ENCODE results near the gene MDFIC.
A peak's percentile ranks its signal among the peaks of the same experiment; 100 is the strongest.
"Not testable (repeated sequence)": the region's sequence is repeated elsewhere in the genome, so short reads cannot be mapped to it uniquely, and the experiment has no call there.

Gene MDFIC

GRCh38 chr7:114922026-114922651, at the start of gene MDFIC:
Gene MDFIC, plus strand, starts transcription at chr7:114922094. Its CDS starts 940 bp downstream, at chr7:114923034.
- DNase-seq (ENCODE audit: low read depth), result peak; percentile 54

- no peak for DNase-seq (ENCODE audit: low read depth)
These were observed 47.7 kb upstream of the MDFIC start for GRCh38 chr7:114874170-114874569.

- no peak for DNase-seq (ENCODE audit: low read depth)
These were observed 46.7 kb upstream of the MDFIC start for GRCh38 chr7:114875186-114875585.

- no peak for DNase-seq (ENCODE audit: low read depth)
These were observed 42.3 kb upstream of the MDFIC start for GRCh38 chr7:114879554-114879953.

GRCh38 chr7:114885836-114886235, 36.1 kb upstream of the MDFIC start:
- DNase-seq (ENCODE audit: low read depth), result no peak

- no peak for DNase-seq (ENCODE audit: low read depth)
These were observed 35.7 kb upstream of the MDFIC start for GRCh38 chr7:114886241-114886640.

GRCh38 chr7:114889116-114889515, 32.8 kb upstream of the MDFIC start:
- DNase-seq (ENCODE audit: low read depth), result not testable (repeated sequence)

- peak; percentile 0 for DNase-seq (ENCODE audit: low read depth)
These were observed 32.1 kb upstream of the MDFIC start for GRCh38 chr7:114889646-114890285.

- DNase-seq (ENCODE audit: low read depth), result no peak
These were observed 31.3 kb upstream of the MDFIC start for GRCh38 chr7:114890561-114890960.

- no peak for DNase-seq (ENCODE audit: low read depth)
These were observed 21.8 kb upstream of the MDFIC start for GRCh38 chr7:114900127-114900526.

- DNase-seq (ENCODE audit: low read depth), result no peak
These were observed 20.1 kb upstream of the MDFIC start for GRCh38 chr7:114901771-114902170.

- DNase-seq (ENCODE audit: low read depth), result no peak
These were observed 18.8 kb upstream of the MDFIC start for GRCh38 chr7:114903131-114903530.

- no peak for DNase-seq (ENCODE audit: low read depth)
These were observed 11.1 kb upstream of the MDFIC start for GRCh38 chr7:114910787-114911186.

- DNase-seq (ENCODE audit: low read depth), result no peak
These were observed 10.5 kb upstream of the MDFIC start for GRCh38 chr7:114911411-114911810.

- DNase-seq (ENCODE audit: low read depth), result no peak
These were observed 5.5 kb upstream of the MDFIC start for GRCh38 chr7:114916261-114916892.

GRCh38 chr7:114917211-114917839, 4.6 kb upstream of the MDFIC start:
- no peak for DNase-seq (ENCODE audit: low read depth)

- no peak for DNase-seq (ENCODE audit: low read depth)
These were observed 2.3 kb upstream of the MDFIC start for GRCh38 chr7:114919587-114919986.

GRCh38 chr7:114921631-114922025, 266 bp upstream of the MDFIC start:
- peak; percentile 56 for DNase-seq (ENCODE audit: low read depth)

- DNase-seq (ENCODE audit: low read depth), result peak; percentile 49
These were observed 933 bp downstream of the MDFIC start for GRCh38 chr7:114922652-114923402.

- no peak for DNase-seq (ENCODE audit: low read depth)
These were observed 1.5 kb downstream of the MDFIC start for GRCh38 chr7:114923403-114923713.

- DNase-seq (ENCODE audit: low read depth), result no peak
These were observed 2.3 kb downstream of the MDFIC start for GRCh38 chr7:114924038-114924712.

- DNase-seq (ENCODE audit: low read depth), result no peak
These were observed 3.5 kb downstream of the MDFIC start for GRCh38 chr7:114925434-114925833.

All from T-helper 22 cell (primary cell).